MV-4-11 (cell line): Measurements from ENCODE around the gene TERT.
"Not testable (repeated sequence)": the region's sequence is repeated elsewhere in the genome, so short reads cannot be mapped to it uniquely, and the experiment has no call there.

Source experiments
- DNase-seq: peaks from one replicate; lab custom pipeline; 2025; lab: John Stamatoyannopoulos, UW

The TERT gene

DNA sequence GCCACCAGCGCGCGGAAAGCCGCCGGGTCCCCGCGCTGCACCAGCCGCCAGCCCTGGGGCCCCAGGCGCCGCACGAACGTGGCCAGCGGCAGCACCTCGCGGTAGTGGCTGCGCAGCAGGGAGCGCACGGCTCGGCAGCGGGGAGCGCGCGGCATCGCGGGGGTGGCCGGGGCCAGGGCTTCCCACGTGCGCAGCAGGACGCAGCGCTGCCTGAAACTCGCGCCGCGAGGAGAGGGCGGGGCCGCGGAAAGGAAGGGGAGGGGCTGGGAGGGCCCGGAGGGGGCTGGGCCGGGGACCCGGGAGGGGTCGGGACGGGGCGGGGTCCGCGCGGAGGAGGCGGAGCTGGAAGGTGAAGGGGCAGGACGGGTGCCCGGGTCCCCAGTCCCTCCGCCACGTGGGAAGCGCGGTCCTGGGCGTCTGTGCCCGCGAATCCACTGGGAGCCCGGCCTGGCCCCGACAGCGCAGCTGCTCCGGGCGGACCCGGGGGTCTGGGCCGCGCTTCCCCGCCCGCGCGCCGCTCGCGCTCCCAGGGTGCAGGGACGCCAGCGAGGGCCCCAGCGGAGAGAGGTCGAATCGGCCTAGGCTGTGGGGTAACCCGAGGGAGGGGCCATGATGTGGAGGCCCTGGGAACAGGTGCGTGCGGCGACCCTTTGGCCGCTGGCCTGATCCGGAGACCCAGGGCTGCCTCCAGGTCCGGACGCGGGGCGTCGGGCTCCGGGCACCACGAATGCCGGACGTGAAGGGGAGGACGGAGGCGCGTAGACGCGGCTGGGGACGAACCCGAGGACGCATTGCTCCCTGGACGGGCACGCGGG lies at the start of gene TERT:
Gene TERT, minus strand, starts transcription at position 234 of the 815 bp plus-strand sequence. Its CDS starts 79 bp downstream, at position 155.
- DNase-seq, result no peak

DNA sequence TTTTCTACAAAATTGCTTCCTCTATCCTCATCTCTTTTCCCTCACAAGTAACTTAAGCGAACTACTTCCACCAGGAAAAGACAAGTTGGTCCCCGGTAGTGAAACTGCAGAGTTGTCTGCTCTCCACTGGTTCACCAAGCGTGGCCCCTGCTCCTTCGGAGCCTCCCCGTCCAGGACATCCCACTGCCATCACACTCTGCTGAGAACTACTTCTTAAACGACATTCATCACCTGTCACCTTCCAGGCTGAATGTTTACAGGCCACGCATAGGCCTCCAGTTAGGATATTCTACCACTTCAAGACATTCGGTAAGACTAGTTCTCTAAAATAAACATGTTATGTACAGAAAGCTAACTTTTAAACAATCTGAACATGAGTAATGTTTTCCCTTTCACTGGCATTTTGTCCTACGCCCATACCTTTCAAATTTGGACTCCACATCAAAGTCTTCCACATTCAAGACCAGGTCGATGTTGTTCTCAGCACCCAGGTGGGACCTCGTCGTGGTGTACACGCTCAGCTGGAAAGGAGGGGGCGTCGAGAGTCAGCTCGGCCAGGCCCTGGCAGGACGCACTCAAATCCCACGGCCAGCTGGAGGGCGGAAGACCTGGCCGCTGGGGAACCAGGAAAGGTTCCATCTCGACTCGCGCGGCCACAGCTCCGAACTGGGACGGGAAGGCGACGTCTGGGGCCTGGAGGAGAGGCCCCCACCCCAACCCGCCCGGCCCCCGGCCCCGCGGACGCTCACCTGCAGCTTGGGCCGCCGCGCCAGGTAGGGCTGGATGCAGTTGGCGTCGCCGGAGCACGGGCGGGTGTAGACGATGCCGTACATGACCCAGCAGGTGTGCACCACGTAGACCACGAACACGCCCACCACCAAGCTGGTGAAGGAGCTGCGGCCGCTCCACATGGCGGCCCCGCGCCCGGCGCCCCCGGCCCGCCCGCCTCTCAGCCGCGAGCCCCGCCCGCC lies 49.3 kb upstream of the TERT start:
- no peak for DNase-seq

DNA sequence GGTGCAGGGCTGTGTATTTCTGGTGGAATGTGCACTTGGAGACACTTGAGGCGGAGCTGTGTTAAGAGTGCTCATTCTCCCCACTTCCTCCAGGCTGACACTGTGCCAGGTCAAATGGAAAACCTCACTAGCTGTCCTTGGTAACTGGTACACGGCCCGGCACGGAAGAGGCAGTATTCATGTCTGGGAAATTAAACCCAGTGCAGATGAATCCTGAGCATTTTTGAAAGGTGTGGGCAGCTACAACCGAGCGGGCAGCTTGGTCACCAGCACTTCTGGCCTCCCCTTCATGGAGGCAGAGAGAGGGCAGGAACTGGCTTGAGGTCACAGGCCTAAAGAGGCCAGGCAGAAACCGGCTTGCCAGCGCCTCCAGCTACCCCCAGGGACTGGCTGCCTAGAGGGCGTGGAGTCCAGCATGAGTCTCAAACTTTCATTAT lies 48.5 kb upstream of the TERT start:
- DNase-seq, result no peak

DNA sequence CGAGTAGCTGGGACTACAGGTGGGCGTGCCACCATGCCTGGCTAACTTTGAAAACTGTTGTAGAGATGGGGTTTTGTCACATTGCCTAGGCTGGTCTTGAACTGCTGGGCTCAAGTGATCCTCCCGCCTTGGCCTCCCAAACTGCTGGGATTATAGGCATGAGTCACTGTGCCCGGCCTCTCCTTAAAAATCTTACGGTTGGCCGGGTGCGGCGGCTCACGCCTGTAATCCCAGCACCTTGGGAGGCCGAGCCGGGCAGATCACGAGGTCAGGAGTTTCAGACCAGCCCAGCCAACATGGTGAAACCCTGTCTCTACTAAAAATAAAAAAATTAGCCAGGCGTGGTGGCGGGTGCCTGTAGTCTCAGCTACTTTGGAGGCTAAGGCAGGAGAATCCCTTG lies 47.8 kb upstream of the TERT start:
- peak; percentile 10 for DNase-seq

DNA sequence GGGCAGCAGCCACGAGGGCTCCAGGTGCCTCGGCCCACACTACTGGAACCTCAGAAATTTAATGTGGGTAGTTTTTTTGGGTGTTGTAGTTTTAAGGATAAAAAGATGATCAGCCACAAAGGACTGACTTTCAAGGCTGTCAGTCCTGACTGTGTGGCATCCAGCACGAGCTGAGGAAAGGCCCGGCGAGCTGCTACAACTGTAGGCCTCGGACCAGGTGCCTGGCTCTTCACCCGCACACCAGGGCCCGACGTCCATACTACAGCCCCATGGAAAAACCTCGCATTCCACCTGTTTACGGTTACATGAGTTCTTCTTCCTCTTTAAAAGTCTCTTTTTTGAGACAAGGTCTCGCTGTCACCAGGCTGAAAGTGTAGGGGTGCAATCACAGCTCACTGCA lies 47.4 kb upstream of the TERT start:
- DNase-seq, result no peak

DNA sequence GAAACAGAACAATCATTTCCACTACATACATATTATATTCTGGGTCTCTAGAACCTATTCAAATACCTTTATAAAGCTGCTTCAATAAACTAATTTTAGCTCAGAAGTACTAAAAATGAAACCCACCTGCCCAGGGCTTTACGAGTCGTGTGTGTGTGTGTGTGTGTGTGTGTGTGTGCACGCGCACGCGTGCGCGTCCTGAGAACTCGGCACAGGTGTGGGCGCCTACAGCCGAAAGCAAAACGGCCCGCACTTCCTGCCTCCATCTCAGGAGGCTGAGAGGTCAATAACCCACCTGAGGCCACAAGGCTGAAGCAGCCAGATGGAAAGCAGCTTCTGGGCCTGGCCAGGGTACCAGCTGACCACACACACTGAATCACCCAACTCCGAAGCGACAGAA lies 47.0 kb upstream of the TERT start:
- no peak for DNase-seq

DNA sequence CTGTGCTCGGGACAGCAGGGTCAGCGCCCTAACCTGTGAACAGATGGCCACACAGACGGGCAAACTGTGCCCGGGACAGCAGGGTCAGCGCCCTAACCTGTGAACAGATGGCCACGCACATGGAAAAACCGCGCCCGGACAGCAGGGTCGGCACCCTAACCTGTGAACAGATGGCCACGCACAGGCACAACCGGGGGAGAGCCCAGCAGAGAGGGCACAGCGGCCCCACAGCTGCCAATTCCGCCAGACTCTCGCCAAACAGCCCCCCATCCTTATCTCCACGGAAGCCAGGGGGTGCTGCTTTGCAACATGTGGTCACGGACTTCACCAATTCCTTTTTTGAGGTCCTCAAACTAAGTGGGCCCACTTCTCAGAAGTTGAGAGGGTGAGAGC lies 44.9 kb upstream of the TERT start:
- not testable (repeated sequence) for DNase-seq

DNA sequence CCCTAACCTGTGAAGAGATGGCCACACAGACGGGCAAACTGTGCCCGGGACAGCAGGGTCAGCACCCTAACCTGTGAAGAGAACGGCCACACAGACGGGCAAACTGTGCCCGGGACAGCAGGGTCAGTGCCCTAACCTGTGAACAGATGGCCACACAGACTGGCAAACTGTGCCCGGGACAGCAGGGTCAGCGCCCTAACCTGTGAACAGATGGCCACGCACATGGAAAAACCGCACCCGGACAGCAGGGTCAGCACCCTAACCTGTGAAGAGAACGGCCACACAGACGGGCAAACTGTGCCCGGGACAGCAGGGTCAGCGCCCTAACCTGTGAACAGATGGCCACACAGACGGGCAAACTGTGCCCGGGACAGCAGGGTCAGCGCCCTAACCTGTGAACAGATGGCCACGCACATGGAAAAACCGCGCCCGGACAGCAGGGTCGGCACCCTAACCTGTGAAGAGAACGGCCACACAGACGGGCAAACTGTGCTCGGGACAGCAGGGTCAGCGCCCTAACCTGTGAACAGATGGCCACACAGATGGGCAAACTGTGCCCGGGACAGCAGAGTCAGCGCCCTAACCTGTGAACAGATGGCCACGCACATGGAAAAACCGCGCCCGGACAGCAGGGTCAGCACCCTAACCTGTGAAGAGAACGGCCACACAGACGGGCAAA lies 44.4 kb upstream of the TERT start:
- not testable (repeated sequence) for DNase-seq

DNA sequence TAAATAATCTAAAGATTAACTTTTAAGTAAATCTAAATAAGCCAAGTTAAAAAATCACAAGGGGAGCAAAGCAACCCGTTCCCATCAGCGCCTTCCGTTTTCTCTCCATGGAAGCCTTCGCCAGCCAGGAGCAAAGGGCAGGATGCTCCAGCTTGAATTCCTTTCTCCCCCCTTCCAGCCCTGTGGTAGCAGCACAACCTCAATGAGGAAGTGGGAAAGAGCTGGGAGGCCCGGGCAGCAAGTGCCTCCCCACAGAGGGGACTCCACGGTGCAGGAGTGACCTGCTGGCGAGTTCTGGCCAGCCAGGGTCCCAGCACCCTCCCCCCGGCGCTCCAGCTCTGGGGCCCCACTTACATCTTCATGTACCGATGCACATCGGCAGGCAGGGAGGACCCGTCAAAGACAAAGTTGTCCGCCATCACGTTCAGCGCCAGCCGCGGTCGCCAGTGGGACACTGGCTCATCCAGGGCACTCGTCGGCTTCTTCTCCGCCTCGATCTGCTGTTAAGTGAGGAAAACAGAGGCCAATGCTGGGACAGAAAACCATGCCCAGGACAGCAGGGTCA lies 43.7 kb upstream of the TERT start:
- DNase-seq, result peak; percentile 24

DNA sequence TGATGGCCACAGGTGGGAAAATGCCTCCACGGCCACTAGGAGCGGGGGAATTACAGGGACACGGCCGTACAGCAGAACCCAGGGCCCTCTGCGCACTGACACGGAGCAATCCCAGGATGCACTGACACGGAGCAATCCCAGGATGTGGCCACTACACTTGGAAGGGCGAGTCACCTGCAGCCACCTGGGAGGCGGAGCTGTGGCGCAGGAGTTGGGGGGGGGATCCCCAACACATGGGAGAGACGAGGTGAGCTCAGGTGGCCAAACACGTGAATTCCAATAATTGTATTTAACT lies 43.3 kb upstream of the TERT start:
- no peak for DNase-seq

DNA sequence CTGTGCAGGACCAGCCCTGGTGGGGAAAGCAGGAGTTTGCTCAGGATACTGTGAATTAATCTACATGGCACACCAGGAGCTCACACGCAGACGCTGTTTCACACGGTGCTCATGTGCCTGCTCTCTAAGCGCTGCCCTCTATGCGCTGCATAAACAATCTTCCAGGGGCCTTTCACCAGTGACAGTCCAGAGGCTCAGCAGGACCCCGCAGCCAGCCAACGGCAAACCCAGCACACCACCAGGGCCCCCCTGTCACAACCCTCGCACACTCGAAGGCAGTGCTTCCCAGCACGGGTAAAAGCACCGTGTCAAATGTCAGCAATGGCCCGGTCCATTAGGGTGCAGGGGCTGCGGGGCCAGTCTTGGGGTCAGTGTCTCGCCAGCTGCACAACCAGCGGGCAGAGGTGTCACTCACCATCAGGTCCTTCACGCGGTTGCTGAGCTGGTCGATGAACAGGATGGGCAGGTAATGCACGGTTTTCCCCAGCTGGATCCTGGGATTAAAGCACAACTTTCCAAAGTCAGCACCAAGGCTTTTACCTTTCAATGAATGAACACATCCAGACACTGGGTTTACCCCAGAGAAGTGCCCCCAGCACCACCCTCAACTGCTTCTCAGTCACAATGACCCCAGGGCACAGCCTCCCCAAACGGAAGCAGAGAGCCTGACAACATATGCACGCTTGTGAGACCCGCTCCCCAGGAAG lies 42.8 kb upstream of the TERT start:
- no peak for DNase-seq

DNA sequence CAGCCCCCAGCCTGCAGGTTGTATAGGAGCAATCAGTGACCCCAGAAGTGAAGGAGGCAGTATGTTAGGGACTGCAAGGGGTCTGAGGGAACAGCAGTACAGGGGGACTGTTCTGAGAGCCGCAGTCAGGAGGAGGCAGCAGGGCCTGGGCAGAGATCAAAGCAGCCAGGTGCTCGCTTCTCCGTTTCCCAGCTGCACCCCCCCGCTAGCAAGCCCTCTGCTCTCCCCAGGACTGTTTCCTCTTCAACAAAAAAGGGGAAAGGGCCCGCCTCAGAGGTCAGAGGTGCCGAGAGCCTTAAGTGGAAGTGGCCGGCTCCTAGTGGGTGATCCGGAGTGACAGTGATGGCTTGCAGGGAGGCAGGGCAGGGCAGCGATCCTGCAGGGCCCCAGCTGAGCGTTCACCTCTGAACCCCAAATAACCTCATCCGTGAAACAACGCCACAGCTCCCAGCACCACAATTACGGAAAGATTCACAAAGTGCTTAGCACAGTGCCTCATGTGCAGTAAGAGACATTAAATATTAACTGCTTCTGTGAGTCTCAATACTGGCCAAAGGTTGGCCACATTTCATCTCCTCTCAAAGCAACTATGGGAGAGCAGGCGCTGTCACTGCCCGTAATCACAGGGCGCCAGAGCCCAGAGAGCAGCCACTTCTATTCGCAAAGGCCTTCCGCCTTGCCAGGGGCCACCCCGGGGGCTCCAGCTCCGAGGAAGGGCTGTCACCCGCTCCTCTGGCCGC lies 42.1 kb upstream of the TERT start:
- DNase-seq, result no peak

DNA sequence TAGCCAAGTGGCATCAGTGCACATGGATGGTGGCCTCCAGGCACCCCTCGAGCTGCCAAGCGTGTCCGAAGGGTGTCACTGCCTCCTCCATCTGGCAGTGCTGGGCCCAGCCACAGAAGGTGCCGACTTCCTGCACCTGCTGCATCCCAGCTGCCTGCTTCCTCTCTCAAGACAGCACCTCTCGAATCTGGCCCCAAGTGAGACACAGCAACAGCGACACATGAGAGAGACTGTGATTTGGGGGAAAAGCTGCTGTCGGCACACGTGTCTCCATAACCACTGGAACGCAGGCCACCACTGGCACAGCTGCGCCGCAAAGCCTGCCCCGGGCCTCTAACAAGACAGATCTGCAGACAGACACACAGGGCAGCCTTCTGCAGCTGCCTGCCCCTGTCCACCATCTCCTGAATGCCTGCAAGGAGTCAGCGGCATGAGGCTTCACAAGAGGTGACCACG lies 41.3 kb upstream of the TERT start:
- DNase-seq, result no peak

DNA sequence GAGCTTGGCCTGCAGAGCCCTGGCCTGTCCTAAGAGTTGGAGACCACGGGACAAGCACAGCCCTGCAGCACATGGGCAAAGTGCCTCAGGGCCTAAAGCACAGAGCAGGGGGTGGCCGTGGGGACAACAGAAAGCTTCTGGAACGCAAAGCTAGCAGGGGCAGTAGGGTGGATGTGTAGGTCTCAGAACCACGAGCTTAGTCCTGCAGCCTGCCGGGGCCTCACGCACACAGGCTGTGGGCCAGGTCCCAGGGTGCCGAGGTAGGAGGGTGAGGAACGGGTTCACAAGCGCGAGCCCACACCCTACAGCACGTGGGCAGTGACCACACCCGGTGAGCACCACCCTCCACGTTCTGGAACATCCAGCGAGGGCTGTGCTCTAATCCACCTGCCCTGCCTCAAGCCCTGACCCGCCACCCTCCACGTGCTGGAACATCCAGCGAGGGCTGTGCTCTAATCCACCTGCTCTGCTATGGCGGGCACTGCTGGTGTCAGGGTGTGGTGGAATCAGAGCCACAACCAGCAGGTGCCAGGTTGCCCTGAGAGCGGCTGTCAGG lies 40.8 kb upstream of the TERT start:
- no peak for DNase-seq

DNA sequence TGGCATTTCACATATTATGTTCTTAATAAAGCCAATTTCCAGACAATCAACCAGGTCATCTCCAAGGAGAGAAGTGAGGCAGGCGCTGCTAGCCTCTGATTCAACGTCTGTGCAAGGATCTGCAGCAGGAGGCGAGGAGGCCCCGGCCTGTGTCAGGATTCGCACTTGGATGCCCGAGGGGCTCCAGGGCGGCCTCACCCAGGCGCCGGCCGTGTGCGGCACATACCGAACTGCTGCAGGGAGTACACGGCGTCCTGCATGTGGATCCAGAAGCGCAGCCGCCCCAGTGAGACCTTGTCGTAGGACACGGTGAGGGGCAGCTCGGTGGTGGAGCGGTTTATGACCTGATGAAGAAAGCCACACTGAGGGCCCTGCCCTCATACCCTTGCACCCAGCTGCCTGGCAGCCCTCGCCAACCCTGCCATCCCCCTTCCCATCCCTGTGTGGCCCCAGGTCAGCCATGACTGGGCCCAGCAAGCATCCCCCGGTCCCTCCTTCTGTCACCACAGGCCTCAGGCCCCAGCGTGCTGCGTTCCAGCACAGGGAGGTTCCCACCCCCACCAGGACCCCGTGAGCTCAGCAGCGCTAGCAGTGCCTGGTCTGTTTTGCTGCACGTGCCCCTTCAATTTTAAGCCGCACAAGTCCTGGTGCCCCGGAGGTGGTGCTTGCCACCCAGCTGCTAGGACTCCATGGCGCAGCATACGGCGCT lies 40.1 kb upstream of the TERT start:
- DNase-seq, result no peak

DNA sequence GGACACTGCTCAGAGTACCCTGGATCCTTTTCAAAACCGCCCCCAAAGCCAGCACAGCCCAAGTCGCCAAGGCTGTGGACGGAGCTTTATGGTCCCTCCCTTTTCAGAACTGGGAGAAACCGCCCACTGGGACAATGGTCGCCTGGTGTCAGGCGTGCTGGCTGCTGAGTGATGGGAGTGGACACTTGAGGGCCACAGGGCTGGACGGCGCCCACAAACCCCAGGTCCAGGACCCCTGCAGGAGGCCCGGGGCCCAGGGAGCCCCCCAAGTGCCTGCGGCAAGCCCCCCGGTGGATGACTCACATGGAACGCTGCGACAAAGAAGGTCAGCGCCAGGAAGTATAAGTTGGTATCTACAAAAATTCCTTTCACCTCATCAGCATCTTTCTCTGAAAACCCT lies 39.1 kb upstream of the TERT start:
- DNase-seq, result no peak

DNA sequence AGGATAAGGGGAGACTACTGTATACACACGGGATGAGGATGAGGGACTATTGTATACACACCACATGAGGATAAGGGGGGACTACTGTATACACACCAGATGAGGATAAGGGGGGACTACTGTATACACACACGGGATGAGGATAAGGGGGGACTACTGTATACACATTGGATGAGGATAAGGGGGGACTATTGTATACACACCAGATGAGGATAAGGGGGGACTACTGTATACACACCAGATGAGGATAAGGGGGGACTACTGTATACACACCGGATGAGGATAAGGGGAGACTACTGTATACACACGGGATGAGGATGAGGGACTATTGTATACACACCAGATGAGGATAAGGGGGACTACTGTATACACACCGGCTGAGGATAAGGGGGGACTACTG lies 38.4 kb upstream of the TERT start:
- DNase-seq, result not testable (repeated sequence)

DNA sequence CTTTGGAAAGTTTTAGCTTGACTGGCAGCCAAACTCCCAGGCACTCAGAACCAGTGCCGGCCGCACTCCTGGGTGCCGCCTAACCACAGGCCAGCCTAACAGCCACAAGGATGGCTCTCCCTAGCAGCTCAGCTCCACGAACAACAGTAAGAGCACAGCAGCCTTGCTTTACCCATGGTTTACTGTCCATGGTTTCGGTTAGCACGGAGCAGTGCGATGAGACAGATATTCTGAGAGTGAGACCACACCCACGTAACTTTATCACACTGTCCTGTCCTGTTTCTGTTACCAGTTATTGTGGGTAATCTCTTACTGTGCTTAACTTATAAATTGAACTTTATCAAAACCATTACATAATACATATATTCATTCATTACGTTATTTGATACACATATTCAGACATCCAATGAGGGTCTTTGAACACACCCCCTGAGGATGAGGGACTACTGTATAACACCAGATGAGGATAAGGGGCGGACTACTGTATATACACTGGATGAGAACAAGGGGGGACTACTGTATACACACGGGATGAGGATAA lies 37.7 kb upstream of the TERT start:
- DNase-seq, result no peak

DNA sequence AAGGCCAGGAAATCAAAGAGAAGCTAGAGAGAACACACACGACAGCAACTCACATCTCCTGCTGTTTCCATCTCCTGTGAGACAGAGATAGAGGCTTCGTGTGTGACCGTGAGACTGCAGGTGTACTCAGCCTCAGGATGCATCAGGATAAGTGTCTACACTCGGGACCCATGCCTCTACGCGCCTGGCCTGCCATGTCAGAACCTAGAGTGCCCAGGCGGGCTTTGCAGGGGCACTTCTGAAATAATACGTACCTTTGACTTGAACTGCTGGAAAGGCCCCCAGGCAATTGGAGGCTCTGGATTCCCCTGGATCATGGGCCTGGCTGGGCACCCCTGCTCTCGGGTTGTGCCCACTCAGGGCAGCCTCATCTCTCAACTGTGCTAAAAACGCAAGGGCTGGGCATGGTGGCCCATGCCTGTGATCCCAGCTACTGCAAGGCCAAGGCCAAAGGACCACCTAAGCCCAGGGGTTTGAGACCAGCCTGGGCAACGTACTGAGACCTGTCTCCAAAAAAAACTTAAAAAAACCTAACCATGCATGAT lies 37.1 kb upstream of the TERT start:
- DNase-seq, result no peak
